NCI-H460 (cell line): ENCODE results near the gene CCNG2. TPM values are rescaled to one million over a fixed set of nuclear protein-coding genes. Genes with fewer than 3 reads are reported as not detected.

Experiments
- DNase-seq: peaks from one replicate; pipeline ENCODE4 v3.0.0-alpha.2; 2016; ENCODE audit warnings: low read depth; ENCODE audit errors: extremely low read depth
- total RNA-seq: library from RNA; depleted of rRNA; stranded (reverse); fragments of >200 nt; shearing (Covaris generic); gene quantifications from 2 replicates; pipeline ENCODE4 v1.2.3, GENCODE V29; 2014

The CCNG2 gene
- total RNA-seq, 1 experiment from 2014 or later = 8.9 TPM

DNA sequence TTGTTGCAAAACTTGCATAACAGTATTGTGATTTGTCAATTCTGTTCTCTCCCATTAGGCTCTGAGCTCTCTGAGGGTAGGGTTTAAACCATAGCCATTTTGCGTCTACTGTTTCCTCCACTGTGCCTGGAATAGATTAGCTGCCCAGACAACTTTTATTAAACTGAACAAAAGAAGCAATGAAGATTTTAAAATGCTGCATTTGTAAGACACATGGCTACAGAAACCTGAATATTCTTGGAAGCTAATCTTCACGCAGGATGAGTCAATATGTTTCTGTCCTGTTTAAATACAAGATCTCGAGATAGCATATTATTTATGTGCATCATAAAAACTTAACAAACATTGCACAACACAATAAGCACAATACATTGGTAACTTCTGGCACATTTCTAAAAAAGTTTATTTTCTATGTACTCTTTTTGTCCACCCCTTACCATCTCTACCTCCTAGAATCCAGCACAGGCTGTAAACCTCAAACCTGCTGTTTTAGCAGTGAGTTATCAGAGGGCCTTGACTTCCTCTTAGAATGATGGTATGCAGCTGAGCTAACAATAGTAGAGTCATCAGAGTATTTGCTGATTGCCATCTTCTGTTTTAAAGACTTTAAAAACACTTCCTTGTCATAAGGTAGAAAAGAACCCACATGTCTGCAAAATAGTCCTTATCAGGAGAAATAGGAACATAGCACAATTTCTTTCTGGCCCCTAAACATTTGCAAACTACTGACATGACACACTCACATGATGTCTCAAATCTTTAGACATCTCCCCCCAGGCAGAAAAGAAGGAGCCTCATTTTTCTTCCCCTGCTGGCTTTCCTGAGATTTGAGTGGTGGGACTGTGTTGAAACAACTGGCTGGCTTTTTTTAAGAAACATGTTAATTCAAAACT lies 10.6 kb upstream of the CCNG2 start:
- DNase-seq = no peak

DNA sequence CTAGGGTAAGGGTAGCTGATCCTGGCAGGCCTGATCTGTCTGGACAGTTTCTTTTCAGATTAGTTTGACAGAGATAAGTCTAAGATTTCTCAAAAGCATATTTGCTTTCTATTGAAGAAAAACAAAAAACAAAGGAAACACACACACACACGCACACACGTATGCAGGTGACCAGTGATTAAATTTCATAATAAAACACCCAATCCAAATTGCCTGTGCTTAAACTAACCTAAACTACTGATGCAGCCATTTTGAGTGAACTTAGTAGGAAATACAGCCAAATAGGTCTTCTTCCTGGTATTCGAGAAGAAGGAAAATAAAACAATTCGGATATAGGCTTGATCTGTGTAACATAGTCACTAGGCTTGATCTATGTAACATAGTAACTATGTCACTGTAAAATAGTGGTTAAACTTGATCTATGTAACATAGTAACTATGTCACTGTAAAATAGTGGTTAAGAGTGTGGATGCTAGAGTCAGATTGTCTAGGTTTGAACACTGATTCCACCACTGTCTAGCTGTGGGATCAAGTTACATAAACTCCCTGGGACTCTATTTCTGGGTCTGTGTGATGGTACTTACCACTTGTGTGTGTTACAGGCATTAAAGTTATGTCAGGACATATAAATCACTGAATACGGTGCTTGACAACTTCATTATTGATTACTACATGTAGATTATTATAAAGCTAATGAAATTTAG lies 9.8 kb upstream of the CCNG2 start:
- DNase-seq = no peak

DNA sequence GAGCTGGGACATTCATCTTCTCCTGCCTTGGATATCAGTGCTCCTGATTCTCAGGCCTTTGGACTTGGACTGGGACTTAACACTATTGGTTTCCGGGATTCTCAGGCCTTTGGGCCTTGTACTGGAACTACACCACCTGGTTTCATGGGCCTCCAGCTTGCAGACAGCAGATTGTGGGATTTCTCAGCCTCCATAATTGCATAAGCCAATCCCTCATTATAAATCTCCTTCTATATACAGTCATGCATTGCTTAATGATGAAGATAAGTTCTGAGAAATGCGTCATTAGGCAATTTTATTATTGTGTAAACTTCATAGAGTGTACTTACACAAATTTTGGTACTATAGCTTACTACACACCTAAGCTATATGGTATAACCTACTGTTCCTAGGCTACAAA lies 8.9 kb upstream of the CCNG2 start:
- no peak for DNase-seq

DNA sequence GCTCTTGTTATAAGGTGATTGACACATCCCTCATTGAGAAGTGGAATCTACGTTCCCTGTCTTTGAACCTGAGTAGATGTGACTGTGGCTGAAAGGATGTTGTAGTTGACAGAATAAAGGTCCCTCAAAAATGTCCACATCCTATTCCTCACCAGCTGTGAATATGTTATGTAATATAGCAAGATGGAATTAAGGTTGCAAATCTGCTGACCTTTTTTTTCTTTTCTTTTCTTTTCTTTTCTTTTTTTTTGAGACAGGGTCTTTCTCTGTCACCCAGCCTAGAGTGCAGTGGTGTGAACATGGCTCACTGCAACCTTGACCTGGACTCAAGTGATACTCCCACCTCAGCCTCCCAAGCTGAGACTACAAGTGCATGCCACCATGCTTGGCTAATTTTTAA lies 7.2 kb upstream of the CCNG2 start:
- DNase-seq = no peak

DNA sequence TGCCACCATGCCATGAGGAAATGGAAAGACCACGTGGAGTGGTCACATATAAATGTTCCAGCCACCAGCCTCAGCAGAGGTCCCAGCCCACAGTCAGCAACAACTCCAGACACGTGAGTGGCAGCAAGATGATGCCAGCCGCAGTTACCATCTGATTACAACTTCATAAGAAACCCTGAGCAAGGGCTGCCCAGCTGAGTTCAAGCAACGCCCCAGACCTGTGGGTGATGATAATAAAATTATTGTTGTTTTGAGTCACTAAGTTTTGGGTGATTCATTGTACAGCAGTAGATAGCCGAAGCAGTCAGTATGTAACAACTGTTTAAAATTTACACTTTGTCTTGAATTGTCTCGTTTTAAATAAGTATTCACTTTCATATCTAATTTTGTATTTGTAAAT lies 5.8 kb upstream of the CCNG2 start:
- no peak for DNase-seq

DNA sequence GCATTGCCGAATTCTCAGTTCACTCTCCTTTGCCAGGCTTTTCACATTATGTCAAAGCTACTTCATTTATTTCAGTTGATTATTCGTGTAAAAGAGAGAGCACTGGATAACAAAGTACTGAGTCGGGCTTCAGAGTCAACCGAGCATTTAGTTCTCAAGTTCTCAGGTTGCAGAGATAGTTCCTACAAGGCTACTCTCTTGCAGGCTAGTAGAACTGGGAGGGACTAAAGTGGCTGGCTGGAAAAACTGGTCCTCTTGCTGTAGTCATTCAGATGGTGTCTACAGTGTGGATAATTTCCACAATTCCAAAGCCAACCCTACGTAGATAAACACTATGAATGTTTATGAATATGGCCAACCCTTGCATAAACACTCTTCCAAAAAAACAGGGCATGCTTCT lies 4.6 kb upstream of the CCNG2 start:
- DNase-seq = no peak

DNA sequence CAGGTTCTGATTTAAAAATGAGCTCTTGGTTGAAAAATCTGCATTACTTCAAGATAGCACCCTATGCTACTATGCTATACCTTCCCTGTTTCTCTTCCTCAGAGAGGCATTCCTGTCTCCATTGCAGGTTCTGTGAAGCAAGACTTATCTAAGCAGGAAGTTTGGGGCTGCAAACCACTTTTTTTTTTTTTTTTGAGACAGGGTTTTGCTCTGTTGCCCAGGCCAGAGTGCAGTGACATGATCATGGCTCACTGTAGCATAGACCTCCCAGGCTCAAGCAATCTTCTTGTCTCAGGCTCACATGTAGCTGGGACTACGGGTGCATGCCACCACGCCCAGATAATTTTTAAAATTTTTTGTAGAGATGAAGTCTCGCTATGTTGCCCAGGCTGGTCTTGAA lies 4.0 kb upstream of the CCNG2 start:
- no peak for DNase-seq

DNA sequence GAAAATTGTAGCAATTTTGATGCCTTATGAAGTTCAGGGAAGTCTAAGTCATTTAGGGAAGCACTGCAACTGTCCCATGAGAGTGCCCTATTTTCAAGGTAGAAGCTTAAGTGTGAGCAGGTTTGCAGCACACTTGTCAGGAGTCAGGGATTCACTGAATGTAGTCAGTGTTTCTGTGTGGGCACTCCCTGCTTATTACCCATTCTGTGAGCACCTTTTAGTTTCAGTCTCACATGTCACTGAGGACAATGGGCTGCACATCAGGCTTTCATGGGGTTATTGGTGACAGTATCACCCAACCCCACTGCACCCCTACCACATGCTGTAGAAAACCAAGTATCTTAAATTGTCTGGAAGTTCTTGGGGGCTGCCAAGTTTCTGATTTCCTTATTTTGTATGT lies 2.9 kb upstream of the CCNG2 start:
- no peak for DNase-seq

DNA sequence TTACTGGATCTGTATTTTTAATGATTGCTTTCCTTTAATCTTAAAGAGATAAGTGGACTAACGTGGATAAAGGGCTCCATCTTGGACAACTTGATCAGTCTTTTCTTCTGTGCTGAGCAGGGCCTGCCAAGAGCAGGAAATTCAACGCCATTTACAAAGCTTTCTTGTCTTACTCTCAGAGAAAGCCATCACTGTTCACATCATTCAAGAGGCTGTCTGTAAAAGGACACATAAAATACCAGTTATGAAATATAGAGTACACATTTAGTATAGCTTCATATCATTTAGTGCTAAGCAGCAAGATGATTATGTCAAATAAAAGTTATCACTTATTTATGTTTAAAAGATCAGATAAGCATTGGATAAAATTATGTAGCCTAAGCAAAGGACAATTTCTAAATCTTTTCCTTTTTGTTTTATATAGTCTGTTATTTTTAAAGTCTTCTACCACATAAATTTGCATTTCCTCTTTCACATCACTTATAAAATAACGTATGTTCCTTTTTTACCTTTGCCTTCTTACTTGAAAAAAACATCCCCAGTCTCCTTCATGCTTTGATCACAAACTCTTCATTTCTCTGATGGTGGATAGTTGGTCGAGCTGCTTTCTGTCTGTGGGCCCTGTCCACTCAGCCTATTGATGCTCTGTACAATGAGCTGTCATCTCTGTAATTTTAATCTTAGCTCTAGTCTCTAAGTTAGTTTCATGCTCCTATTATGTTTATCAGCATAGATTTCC lies 2.1 kb upstream of the CCNG2 start:
- no peak for DNase-seq

DNA sequence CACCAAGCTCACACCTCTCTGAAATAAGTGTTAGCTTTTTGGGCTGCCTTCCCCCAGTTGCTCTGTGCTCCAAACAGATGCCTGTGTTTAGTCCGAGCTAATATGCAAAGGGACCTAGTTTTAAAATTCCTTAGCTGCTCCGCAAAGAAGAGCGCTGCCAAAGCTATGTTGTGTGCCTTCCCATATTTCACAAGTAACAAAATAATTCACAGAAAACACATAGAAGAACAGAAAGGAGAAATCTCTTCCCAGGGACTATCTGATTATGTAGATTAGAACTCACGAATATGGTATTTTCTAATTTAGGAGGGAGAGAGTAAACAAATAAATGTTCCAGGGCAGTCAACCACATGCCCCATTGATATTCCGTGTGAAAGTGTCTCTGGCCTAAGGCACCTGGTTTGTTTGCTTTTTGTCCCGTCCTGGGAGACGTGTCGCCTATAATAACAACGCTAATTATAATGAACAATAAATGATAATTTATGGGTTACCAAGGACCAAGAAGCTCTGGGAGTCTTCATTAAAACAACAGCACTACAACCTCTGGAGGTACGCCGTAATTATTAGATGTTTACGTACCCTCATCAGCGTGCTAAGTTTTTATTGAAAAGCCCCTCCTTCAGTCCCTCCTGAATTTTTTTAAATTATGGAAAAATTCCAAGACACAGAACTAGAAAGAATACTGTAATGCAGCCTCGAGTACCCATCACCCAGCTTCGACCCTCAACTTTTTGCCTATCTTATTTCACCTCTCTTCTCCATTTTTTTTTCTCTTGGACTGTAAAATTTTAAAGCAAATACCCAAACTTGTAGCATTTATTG lies 1.2 kb upstream of the CCNG2 start:
- no peak for DNase-seq

DNA sequence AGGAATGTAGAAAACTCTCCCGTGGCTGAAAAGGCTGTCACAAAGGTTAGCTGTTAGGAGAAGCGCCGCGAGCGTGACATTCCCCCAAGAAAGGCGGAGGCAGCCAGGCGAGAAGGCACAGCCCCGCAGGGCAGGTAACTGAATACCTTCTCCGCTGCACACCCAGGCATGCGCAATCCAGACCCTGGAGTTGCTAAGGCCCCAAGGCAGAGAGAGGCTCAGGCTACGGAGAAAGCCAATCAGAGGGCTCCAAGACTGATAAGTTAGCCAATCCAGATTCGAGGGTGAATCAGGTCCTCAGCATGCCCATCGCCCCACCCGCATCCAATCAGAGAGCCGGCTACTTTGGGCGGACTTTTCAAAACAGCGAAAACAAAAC lies 485 bp upstream of the CCNG2 start:
- peak; percentile 97 for DNase-seq

DNA sequence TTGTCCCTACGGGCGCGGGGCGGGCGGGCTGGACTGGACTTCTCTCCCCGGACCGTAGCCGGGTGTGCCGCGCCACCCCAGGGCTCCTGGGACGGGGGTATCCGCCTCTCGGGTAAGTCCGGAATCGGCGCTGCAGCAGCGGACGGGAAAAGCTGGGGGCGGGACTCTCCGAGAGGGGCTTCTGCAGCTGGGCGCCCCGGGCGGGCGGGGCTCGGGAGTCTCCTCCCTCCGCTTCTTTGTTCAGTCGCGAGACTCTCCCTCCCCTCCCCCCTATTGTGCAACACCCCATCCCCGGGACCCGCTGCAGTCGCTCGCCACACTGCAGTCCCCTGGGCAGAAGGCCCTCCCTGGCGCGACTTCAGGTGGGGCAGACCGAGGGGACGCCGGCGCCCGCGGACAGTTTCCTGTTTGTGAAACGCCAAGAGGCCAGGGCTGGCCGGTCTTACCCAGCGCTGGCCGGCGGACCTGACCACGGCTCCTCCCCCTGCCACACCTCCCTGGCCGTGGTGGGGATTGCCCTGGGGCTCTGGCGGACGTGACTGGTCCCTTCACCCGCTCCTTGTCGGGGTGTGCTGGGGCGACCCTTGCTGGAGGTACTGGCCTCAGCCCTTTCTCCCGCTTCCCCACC lies 966 bp downstream of the CCNG2 start:
- DNase-seq = no peak

DNA sequence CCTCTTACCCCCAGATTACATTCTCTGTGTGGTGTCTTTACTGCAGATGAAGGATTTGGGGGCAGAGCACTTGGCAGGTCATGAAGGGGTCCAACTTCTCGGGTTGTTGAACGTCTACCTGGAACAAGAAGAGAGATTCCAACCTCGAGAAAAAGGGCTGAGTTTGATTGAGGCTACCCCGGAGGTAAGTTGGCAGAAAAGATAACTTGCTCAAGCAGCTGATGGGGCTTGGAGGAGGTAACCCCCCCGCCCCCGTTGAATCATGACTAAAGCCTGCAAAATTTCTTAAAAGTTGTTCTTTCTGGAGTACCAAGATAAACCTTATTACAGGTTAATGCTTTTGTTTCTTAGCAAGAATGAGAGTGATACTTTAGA lies 1.5 kb downstream of the CCNG2 start:
- no peak for DNase-seq

DNA sequence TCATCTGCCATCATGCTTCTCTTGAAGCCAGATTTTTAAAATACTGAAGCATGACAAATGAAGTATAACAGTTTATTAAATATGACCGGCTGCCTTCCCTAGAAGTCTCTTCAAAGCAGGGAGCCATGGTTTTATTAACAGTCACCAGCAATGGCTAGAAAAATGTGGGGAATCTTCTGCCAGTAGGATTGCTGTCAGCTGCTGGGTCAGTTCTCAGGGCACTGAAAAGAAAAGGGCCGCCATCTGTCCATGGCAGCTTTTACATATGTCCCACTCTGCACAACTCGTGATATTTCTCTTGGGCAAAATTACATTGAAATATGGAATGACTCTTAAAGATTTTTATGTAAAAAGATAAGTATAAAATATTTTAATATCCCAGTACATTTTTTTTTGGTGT lies 2.8 kb downstream of the CCNG2 start:
- DNase-seq = no peak

DNA sequence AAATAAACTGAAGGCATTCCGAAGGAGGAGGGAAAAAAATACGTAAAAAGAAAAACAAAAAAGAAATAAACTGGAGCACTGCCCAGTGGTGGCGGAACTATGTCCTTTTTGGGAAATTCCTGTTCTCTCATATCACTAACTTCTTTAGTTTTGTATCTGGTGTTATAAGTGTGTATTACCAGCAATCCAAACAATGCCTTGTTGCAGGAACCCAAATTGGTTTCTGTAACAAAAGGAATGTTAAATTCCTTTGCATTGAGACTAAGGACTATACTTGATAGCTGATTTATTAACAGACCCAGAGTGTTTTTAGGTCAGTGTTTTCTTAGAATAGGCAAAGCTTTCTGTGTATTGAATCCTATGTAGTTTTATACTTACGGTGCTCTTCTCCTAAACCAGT lies 6.6 kb downstream of the CCNG2 start:
- DNase-seq = no peak

DNA sequence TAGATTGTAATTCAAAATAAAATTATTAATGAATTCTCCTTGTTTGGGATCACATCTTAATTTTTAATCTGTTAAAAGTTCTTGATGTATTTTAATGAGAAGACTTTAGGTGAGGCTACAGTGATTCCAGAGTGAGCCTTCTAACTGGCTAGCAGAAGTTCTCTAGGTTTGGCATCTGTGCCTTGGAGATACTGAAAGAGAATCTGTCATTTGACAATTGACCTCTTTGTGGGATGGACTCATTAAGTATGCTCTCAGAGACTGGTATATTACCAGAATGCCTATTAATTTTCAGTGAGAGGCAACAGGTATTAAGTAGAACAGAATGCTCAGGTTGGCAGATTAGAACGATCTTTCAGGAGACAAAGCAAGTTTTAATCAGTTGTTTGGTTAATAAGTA lies 10.2 kb downstream of the CCNG2 start:
- DNase-seq = no peak

DNA sequence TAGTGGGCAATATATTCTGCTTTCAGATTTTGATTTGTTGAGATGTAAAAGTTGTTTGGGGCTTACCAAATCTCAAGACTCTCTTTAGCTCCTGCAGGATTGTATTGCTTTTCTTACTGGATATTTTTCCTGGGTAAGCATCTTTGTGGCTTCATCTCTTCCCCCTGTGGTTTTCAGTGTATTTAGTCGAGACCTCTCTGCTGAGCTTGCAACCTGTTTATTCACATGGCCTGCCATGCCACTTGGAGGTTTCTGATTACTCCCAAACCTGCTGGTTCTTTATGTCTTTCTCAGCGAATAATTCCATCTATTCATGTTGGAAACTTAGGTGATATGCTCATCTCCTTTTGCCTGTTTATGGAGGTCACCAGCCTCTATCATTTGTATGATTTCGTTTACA lies 10.9 kb downstream of the CCNG2 start:
- DNase-seq = no peak

DNA sequence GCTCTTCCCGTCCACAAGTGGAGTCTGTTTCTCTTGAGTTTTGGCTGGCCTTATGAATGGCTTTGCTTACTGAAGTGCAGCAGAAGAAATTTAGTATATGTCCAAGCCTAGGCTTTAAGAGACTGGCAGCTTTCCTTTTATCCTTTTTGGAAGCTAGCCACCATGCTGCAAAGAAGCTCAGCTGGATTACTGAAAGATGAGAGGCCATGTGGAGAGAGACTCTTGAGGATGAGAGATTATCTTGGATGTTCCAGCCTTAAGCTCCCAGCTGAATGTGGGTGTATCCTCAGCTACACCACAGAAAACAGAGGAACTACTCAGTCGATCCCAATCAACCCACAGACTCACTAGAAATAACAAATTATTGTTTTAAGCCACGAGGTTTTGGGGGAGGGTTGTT lies 12.5 kb downstream of the CCNG2 start:
- DNase-seq = no peak

DNA sequence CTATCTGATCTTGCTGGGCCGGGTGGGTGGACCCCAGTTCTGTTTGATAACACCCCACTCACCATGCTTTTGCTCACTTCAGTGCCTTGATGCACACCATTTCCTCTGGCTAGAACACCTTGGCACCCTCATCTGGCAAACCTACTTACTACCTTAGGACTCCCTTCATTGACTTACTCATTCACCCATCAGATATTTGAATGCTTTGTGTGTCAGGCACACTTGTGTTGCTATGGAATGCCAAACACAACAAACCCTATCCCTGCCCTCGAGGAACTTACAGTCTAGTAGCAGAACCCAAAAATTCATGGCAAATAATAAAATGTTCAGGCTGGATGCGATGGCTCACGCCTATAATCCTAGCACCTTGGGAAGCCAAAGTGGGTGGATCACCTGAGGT lies 13.9 kb downstream of the CCNG2 start:
- no peak for DNase-seq

DNA sequence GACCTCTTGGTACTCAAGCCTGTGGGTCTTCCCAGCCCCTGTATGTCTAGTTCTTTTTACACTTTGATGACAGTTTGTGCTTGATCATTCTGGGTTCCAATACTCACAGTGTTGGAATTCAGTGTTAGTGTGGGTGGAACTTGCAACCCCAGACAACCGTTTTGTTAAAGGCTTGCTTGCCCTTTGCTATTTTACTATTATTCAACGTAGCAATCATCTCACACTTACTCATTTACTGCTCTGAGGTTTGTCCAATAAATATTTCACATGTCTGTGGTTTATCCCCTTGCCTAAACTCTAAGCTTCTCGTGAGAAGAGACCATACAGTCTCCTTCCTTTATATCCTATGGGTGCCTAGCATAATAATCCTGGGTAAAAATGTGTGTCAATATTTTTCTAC lies 15.3 kb downstream of the CCNG2 start:
- peak; percentile 55 for DNase-seq
